Measurements from ENCODE around the gene CEP41.

Gene CEP41

DNA sequence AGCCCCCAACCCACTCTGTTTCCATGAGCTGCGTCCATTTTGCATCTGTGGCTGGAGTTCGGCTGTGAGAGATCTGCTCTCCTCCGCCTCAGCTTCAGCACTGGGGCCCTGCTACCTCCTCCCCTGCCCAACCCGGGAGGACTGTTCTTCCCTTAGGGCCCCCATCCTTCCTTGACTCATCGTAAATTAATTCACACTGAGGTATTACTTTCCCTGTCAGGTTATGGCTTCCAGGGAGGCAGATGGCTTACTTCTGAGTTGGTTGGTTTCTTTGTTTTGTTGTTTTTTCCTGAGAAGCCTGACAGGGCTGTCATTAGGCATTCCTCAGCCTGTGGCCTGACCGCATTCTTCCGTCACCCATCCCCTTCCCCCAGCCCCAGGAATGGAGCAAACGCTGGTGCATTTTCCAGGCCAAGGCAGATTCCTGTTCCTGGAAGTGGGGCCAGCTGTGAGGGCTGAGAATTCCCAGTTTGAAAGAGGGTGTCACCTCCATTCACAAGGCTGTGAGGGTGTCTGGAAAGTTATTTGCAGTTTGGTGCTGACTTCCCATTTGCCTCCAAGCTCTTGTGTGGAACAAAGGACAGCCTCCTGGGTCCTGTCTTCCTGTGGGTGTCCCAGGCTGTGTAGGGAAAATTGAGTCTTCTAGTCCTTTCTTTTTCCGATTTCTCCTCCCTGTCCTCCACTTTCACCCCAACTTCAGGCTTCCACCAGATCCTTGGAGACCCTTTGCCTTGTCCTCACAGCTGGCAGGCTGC is 84.5 kb downstream of the CEP41 start:
- DNase-seq (ENCODE audit: low read depth in 2 of 2, low spot score in 1 of 2) = no peak

DNA sequence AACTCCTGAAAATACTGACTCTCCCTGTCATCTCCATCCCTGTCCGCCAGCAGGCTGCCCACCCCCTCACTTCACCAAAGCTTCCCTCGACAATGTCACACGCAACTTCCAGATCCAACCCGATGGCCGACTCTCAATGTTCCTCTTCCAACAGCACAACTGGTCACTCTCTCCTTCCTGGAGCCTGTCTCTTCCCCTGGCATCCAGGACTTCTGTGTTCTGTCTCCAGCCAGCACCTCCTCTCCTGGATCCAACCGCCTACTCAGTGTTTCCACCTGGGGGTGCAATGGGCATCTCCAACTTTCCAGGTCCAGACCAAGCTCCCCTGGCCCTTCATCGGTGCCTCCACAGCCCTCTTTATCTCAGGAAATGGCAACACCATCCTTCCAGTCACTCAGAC is 87.6 kb downstream of the CEP41 start:
- no peak for DNase-seq (ENCODE audit: low read depth in 2 of 2, low spot score in 1 of 2)

DNA sequence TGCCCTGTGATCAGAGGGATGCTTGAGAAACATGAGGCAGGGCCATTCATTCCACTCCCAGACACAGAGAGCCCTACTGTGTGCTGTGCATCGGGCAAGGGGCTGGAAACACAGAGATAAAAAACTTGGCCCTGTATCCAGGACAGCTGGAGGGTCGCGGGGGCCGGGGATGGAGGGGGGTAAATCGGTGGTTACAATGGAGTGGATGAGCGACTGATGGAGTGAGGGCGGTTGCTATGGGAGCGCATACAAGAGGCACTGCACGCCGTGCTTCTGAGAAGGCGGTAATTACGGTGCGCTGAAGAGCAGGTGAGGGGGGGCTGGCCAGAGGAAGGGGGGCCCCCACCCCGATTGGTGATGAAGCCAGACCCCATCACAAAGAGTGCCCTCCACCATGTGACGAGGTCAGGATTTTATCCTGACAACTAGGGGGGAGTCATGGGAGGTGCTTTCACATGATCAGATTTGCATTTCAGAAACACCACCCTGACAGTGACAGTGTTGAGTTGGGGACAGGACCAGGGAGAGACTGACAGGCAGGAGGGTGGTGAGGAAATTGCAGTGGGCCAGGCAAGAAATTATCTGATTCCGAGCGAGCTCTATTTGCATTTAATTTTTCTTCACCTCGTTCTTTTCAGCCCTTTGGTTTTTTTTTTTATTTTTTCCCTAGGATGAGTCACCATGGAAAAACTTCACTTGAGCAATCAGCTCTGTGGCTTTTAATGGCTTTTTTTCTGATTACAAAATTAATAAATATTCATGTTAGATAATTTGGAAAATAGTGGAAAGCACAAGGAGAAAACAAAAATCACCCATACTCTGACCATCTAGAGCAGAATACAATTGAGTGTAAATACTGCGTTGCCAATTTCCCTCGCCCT is 88.4 kb downstream of the CEP41 start:
- no peak for DNase-seq (ENCODE audit: low read depth in 2 of 2, low spot score in 1 of 2)

DNA sequence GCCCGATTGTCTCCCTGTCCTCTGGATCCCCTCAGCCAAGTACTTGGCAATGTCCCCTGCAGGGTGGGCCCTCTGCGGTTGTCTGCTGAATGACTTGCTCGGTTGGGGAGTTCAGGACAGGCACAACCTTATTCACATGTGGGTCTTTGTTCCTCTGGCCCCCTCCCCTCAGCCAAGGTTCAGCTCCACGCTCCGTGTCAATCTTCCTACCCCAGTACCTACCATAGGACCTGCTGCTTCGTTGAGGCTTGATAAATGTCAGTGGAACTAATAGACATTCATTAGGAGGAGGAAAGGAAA is 89.1 kb downstream of the CEP41 start:
- no peak for DNase-seq (ENCODE audit: low read depth in 2 of 2, low spot score in 1 of 2)

DNA sequence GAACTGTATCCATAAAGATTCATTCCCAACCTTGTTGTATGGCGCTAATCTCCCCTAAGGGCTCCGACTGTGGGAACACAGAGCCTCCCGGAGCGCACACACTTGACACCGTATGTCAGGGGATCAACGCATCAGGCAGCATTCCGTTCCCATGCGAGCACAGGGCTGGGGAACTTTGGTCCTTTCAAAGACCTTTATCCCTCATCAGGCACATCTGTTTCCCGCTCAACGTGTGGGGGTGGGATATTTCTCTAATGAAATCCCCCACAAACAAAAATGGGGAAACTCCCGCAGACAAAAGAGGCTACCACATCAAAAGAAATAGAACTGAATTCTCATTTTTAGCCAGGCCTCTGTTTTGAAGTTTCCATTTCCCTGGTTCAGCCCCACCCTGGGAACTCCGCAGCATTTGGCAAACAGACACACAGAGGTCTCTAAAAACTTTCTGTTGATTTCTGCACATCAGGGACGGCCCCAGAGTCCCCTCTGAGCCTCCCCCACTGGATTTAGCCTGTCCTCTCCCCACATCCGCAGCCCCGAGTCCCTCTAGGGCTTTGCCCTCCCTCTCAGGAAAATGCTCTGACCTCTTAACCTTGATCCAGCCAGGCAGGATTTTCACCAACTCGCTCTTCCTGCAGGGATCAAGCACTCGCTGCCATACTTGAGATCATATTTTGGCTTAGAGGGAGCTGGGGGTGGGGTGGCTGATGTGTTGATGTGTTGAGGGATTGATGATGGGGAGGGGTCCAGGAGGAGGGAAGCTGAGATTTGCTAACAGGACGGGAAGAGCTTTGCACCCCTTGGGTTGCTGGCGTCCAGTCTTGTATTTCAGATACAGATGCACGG is 89.6 kb downstream of the CEP41 start:
- no peak for DNase-seq (ENCODE audit: low read depth in 2 of 2, low spot score in 1 of 2)

DNA sequence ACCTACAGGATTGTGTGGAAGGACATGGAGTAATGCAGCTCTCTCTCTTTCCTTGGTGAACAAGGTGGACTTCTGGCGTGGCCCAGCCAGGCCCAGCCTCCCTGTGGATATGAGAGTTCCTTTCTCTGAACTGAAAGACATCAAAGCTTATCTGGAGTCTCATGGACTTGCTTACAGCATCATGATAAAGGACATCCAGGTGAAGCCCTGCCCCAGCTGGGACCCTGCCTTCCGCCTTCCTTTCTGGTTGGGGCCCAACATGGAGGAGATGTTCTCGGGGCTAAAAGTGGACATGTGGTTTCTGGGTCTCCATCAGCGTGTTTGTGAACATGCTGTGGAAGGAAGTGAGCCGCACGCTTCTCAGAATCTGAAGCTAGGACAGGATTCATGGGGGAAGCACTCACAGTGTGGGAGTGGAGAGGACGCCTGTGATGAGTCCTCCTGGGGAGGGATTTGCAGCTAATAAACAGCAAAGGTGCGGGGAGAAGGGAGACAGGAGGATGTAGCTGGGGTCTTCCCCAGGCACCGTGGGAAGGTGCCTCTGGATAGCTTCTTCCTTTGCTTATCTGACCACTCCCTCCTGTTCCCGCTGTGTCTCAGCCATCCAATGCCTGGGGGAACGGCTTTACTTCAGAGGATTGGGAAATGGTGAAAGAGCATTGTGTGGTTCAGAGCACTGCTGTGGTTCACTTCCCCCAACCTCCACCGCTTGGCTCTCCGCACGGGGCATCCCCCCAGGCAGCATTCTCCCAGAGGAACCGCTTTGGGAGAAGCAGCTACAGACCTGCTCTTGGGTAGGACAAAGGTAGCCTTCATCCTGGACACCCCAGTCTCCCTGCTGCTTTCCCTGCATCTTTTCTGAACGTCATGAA is 90.7 kb downstream of the CEP41 start:
- DNase-seq (ENCODE audit: low read depth in 2 of 2, low spot score in 1 of 2) = no peak

DNA sequence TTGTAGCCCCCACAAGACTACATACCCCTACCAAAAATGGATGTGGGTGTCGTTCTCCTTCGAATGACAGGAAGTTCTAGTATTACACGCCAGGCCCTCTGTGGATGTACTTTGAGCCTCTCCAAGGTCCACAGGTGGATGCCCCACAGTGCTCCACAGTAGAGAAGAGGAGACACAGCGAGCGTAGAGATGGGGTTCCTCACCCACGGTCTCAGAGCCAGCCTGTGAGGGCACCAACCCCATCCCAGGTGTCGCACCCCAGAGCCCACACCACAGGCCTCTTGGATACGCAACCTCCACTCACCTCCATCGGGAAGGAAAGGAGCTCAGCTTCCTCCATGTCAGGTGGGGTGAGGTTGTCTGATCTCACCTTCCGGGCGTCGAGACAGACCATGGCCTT is 93.9 kb downstream of the CEP41 start:
- no peak for DNase-seq (ENCODE audit: low read depth in 2 of 2, low spot score in 1 of 2)

DNA sequence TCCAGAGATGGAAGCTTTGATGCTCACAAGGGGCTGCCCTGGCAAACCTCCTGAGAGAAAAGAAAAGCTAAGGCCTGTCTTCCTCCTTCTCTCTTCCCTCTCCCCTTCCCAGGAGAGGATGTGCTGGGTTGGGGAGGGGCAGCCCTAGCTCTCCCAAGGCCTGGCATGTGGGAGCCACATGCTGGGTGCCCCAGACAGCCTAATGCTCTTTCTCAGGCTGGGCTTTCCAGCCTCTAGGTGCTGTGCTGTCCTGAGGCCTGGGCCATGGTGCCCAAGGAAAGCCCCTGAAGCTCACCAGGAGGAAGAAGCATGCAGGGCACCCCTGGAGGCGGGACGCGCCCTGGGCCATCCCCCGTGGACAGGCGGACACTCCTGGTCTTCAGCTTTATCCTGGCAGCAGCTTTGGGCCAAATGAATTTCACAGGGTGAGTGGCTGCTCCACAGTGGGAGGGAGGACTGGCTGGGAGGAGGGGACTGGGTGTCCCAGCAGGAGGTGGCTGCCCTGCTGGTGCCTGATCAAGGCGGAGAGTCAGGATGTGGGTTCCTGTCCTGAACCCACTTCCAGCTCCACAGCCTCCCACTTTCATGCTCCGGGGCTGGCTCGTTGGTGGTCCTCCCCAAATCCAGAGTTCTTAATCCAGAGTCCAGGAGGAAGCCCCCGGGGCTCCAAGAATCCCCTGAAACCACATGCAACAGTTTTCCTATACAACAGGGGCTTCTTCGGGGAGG is 94.5 kb downstream of the CEP41 start:
- DNase-seq (ENCODE audit: low read depth in 2 of 2, low spot score in 1 of 2) = no peak

DNA sequence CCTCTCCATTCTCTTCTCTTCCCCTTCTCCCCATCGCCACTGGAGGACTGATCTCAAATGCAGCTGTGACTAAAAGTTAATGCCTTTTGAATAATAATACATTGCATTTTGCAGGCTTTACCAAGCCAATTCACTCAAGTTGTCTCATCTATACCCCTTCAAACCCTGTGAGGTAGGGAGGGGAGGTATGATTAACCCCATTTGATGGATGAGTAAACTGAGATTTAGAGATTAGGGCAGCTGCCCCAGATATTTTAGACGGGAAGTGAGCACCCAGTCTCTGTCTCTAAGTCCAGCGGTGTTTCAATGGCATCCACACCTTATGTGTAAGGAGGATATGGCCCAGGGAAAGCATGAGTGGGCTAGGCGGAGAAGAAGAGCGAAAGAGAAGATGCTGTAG is 95.1 kb downstream of the CEP41 start:
- no peak for DNase-seq (ENCODE audit: low read depth in 2 of 2, low spot score in 1 of 2)

DNA sequence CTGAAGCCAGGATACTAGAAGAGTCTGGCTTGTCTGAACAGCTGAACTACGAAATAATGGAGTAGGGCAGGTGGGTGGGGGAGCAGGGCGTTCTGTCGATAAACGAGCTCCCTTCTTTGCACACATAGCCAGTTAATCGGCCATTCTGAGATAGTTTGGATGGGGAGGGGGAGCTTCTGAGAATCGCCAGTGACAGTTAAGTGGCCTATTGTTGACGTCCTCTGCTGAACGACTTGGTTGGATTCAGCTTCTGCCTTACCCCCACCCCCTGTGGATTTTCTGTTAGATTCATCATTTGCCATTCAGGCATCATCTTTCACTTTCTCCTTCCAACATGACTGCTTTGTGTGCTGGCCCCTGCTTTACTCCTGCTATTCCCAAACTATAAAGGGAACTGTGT is 95.7 kb downstream of the CEP41 start:
- DNase-seq (ENCODE audit: low read depth in 2 of 2, low spot score in 1 of 2) = no peak

DNA sequence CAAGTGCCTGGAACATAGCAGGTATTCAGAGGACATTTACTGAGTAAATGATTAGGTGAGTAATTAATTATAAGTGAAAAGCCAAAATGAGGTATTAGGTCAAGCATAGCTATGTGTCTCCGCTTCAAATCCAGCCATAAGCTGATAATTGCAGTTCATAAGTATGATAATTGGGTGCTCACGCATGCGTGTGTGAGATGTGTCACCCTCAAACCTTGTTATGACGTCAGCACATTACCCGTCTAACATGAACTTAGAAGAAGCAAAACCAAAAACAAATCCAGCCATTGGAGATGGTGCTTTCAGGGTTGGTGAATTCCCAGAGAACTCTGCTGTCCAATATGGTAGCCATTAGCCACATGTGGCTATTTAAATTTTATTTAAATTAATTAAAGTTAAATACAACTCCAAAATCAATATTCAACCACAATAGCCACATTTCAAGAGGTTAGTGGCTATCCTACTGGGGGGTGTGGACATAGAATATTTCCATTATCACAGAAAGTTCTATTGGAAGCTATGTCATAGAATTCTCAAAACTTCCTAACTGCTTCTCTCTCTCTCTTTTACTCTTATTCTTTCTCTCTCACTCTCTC is 96.4 kb downstream of the CEP41 start, which contains the start of gene CPA5:
Gene CPA5 (plus strand): TSS at position 546 of the 596 bp plus-strand sequence. CDS start 1,670 bp downstream, outside the sequence.
- no peak for DNase-seq (ENCODE audit: low read depth in 2 of 2, low spot score in 1 of 2)
